GM19023 (cell line): ENCODE results near the gene CLDN19.

Source experiments
- ATAC-seq: cut with Tn5 transposase; IDR thresholded peaks from one replicate; pipeline ENCODE4 v1.9.1; 2021; ENCODE audit warnings: mild to moderate bottlenecking, moderate library complexity; ENCODE audit not compliant: unreplicated experiment

Gene CLDN19, protein sequence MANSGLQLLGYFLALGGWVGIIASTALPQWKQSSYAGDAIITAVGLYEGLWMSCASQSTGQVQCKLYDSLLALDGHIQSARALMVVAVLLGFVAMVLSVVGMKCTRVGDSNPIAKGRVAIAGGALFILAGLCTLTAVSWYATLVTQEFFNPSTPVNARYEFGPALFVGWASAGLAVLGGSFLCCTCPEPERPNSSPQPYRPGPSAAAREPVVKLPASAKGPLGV

DNA sequence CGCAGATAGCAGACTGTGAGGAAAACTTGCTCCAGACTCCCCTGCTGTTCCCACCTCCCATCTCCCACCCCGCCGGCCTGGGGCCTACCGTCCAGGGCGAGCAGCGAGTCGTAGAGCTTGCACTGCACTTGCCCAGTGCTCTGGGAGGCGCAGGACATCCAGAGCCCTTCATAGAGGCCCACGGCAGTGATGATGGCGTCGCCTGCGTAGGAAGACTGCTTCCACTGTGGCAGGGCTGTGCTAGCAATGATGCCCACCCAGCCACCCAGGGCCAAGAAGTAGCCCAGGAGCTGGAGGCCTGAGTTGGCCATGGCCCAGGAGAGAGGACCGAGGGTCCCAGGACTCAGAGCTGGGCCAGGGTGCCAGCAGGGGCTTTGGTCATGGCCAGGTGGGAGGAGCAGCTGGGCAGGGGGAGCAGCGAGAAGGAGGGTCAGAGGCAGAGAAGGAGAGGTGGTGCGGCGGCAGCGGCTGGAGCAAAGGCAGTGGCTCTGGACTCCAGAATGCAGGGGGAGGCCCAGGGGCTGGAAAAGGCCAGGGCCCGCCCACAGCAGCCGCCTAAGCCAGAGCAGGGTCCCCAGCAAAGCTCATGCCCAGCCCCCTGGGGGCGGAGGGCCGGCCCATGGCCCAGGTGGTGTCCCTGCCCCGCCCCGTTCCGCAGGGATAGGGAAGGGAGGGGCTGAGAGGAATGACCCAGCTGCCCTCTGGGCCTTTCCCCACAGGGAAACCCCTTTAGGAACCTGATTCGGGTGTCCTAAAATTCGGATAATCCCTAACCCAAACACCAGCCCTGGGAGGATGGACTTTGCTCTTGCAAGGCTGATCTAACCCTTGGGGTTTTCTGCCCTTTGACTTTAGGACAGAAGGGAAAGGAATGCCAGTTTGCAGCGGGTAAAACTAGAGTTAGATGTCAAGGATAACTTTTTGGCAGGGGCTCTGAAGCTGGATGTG is at the start of gene CLDN19:
CLDN19 (minus strand) TSS at position 484 of the 948 bp plus-strand sequence; CDS start at position 311, 173 bp downstream.
- no peak for ATAC-seq

DNA sequence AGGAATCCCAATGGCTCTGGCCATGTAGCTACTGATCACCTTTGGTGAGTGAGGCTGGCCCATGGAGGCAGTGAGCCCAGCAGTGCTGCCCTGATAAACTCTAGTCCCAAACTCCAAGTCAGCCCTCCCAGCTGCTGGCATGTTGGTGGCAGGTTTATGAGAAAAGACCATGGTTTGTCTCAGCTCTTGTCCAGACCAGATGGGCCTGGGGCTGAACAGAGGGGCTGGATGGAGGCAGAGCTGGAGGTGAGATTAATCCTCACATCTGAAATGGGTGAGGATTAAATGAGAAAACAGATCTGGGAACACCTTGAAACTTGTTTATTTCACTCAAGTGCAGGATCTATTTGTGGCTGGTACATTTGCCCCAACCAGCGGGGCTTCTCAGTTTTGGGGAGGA is 48.0 kb upstream of the CLDN19 start:
- ATAC-seq = no peak

DNA sequence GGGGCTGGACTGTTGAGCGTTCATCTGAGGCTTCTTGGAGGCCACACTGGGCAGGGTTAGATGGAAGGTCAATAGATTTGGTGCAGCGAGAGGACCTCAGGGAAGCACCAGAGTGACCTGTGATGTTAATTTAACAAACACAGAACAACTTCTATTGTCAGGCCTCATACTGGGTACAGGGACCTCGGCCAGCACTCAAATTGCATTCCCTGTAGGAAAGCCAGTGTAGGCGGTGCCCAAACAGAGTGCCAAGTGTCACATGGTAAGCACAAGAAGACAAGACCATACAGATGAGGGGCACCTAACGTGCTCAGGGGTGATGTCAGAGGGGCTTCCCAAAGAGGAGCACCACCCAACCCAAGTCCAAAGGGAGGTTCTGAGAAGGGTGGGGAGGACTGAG is 46.1 kb upstream of the CLDN19 start:
- no peak for ATAC-seq

DNA sequence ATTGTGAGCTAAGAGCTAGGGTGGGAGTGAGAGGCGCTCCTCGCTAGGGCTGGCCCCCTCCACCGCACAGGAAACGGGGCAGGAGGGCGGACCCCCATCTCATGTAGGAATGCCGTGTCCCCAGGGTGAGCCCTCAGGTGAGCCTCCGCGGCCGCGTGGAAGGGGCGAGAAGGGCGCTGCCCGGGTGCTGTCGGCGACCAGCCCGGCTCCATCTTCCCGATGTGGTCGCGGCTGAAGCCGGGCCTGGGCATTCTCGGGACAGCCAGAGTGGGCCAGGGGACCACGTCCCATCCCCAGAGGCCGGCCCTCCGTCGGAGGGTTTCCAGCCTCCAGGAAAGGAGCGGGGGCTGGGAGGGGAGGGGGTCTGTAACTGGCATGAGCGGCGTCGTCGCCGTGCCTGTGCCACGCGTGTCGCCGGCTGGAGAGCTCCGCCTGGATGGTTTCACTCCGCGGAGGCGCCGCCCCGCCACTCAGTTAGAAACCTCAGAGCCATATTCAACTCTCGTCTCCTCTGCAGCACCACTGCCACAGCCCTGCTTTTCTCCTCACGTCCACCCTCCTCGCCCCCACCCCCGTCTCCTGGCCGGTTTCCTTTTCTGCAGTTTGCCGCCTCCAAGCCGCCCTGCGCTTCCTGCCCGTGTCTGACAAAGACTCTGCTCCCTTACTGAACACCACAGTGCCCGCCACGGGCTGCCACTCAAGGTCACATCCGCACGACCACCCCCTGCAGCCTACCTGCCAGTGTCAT is 45.1 kb upstream of the CLDN19 start, which contains the start of gene TMEM269:
TMEM269 (plus strand) TSS at position 46 of the 748 bp plus-strand sequence. CDS start 4,903 bp downstream, outside the sequence.
- ATAC-seq = no peak

DNA sequence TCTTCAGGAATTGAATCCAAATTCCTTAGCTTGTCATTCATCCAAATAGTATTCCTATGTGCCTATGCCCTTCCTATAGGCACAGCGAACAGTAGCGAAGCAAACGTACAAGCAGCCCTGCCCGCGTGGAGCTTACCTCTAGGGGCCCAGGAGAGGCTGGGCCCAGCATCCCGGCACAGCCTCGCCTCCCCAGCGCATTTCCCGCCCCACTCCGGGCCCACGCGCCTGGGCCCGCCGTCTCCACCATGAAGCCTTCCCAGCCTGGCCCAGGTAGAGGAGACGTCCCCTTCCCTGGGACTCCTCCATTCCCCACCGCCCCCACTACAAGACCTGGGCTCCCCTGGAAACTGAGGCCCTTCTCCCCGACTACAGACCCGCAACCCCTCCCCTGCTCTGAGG is 44.5 kb upstream of the CLDN19 start:
- ATAC-seq = no peak

DNA sequence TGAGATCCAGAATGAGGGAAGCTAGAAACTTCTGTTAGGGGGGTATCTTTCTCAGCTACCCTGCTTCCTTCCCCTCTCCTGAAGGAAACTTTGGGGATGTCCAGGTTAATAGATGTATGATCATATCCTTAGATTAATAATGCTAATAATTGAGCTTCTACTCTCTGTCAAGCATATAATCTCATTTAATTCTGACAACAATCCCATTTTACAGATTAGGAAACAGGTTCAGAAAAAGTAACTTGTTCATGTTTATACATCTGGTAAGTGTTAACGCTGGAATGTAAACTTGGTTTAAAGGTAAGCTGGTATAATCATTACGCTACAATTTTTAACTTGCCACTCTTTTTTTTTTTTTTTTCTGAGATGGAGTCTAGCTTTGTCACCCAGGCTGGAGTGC is 43.1 kb upstream of the CLDN19 start:
- no peak for ATAC-seq

DNA sequence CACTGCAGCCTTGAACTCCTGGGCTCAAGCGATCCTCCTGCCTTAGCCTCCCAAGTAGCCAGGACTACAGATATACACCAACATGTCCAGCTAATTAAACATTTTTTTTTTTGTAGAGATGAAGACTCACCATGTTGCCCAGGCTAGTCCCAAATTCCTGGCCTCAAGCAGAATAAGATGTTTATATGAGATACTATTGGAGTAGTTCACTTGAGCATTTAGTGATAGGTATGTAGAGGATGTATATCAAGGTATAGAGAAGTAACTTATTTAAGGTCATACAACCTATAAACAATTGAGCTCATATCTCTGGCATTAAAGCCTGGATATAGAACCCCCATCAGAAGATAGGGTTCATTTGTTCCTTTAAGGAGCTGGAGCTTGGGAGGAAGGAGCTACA is 40.1 kb upstream of the CLDN19 start:
- ATAC-seq = no peak

DNA sequence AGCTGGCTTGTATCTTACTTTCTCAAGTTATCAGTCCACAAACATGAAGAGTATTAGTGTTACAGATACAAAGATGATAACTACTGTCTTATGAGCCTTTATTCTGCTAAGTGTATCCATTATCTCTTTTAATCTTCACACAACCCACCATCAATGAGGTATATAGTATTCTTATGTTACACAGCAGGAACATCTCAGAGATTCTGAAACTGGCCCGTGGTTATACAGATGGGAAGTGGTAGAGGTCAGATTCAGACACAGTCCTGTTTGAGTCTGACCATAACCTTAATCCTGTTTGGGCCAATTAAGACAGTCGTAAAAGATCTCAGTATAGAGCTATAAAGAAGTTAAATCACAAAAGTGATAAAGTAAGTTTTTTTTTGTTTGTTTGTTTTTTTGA is 39.7 kb upstream of the CLDN19 start:
- no peak for ATAC-seq

DNA sequence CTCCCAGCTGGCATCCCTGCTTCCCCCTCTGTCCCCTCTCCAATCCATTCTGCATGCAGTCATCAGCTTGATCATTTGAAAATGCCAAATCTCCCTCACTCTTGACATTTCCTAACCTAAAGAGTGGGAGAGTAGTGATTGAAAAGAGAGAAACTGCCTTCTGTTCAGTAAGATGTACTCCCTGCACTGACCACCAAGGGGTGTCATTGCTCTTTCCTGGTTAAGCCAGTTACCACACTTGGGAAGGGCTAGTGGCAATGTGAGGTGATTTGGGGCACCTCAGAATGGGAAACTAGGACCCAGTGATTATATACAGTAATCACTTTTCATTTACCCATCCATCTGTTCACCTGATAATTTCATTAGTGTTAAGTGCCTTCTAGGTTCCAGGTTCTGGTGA is 37.8 kb upstream of the CLDN19 start:
- ATAC-seq = no peak

DNA sequence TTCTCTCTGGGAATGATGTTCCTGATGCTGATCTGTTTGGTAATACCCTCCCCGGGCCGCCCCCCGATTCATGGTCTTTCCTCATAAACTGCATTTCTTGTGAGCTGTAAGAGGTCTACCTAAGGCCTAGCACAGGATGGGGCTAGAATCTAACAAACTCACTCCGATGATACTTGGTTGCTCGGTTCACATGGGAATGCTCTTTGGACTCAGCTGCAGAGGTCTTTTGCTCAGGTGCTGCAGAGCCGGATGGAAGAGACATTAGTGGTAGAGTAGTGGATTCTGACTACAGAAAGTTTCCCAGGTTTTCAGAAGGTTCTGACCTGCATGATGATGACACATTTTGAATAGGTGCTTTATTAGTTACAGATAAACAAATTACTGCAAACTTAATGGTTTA is 36.5 kb upstream of the CLDN19 start:
- no peak for ATAC-seq

DNA sequence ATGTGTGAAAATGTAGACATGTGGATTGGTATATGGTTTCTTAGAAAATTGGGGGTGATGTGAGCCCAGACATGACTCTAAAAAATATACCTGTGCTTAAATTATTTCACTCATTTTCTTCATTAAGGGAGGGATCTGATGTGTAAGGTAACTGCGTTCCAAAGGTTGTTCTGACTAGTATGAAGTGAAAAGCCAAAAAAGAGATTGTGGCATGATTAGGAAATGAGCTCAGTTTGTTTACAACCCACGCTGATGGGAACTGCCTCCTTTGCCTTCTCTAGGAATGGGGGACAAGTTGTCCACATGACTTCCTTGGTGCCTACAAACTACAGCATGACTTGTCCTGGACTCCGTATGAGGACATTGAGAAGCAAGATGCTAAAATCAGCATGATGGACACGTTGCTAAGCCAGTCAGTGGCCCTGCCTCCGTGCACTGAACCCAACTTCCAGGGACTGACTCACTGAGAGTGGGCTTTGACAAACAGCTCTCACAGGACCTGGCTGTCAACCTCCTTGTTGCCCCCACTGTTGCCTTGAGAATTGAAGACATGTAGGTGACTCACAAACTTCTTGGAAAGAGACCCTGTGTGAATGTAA is 35.0 kb upstream of the CLDN19 start:
- ATAC-seq = no peak

DNA sequence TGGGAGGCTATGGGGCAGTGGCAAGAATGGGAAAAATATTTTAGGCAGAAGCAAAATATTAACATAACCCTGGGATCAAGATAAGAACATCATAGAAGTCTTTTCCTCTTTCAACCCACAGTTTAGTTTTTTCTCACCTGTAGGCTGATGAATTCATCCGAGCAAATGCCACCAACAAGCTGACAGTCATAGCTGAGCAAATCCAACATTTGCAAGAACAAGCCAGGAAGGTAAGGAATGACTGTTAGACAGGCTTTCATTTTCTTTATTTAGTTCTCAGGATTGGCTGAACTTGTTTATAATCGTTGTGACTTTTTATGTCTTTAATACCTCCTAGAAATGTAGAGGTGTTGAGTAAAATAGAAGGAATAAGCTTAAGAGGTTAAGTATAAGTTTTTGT is 33.4 kb upstream of the CLDN19 start:
- no peak for ATAC-seq

DNA sequence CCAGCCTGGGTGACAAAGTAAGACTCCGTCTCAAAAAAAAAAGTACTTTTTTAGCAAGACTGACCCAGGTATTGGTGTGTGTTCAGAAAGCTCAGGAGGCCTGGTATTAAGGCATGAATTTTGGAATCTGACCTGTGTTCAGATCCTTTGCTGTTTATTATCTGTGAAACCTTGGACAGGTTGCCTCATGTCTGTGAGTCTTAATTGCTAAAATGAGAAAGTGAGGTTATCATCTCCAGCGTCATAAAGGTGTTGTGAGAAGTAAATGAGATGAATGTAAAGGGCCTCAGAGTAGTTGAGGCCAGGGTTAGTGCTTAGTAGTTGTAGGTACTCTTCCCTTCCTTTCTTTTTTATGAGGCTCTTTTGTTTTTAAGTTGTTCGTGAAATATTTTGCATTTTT is 29.8 kb upstream of the CLDN19 start:
- ATAC-seq = no peak

DNA sequence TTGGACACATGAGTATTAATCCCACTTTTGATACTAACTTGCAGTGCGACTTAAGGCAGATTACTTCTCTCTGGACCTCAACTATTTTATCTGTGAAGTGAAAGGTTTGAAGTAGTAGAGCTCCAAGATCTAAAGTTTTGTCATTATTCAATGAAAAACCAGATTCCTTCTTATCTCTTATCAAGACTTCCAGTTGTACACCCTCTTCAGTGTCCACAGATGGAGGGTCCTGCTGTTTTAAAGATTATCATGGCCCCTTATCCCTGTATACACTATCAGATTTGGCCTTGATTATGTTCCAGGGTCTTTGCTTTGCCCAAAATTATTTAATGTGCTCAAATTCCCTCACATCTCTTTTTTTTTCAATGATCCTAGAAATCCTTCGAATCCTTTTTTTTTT is 28.1 kb upstream of the CLDN19 start:
- no peak for ATAC-seq

DNA sequence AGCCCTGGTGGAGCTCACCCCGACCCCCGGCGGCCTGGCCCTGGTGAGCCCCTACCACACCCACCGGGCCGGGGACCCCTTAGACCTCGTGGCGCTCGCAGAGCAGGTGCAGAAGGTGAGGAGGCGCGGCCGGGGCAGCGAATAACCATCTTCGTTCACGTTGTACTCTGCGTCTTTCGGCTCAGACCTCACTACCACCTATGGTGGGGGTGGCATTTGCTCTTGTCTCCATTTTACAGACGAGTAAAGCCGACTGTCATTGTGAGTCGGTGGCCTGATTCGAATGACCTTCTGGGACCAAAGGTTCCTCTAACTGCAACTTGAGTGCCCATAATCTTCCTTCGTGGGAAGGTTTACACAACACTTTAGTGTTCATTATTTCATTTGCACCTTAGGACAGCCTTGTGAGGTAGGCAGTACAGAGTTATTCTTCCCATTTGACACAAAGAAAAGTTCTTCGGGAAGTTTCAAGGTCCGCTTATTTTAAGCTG is 27.5 kb upstream of the CLDN19 start:
- ATAC-seq = peak; percentile 12

DNA sequence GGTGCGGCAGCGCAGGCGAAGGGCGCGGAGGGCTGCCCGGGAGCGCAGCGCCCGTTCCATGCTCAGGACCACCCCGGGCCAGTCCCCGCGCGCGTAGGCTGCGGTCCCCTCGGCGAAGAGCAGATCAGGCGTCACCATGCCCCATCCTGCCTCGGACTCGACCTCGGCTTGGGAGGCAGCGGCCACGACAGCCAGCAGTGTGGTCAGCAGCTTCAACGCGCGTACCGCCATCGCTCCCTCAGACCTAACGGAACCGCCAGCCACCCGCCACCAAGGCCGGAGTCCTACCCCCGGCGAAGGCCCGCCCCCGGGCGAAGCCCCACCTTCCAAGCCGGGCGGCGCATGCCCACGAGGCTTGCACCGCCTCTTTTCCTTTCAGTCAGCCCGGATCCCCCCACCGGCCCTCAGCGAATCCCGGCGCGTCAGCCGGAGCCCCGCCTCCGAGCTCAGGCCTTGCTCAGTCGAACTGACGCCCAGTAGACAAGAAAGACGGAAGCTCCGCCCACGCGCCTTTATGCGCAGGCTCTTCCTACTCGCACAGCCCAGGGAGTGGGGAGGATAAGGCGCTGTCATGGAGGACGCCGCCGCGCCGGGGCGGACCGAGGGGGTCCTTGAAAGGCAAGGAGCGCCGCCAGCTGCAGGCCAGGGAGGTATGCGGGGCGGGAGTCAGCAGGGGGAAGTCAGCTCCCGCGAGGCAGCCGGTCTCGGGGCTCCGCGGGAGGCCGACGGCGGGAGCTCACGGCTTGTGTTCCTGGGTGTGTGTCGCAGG is 26.9 kb upstream of the CLDN19 start, which contains the start of the genes C1orf50 and P3H1:
C1orf50 (plus strand) TSS at position 509 of the 769 bp plus-strand sequence; CDS start at position 572, 63 bp downstream.
P3H1 (minus strand) TSS at position 288 of the 769 bp plus-strand sequence; CDS start at position 231, 57 bp downstream.
- ATAC-seq = peak; percentile 93

DNA sequence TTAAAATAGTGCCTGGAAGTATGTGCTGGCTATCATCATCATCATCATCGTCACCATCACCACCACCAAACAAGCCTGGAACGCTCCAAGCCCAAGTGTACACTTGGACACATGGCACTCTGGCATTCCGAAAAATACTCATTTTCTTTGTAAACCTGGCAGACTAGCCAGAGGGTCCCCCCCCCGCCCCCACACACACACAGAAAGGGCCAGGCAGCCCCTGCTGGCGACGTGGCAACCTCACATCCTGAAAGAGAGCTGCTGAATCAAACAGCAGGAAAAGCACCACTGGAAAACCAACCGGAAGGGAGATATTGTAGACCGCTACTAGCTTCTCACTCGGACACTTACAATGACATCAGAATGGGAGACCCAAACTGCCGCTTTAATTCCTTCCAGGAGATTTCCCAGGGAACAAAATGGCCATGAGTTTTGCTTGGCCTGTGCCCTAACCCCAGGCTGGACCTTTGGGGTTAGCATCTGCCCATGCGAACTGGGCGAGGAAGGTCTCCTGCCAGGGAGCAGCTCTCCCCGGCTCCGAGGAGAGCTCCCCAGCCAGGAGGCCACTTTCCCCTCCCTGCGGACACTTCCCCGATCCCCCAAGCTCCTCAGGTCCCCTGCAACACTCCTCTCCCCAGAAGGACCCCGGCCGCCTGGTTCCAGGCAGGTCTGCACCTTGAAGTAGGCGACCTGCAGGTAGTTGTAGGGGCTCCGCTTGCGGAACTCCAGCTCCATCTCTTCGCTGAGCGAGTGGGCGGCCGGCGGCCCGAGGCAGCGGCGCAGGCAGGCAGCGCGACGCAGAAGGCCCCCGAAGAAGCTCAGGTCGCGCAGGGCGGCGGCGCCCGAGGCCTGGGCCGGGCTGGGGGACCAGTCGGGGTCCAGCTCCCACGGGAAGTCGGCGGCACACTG is 26.1 kb upstream of the CLDN19 start:
- peak; percentile 20 for ATAC-seq

DNA sequence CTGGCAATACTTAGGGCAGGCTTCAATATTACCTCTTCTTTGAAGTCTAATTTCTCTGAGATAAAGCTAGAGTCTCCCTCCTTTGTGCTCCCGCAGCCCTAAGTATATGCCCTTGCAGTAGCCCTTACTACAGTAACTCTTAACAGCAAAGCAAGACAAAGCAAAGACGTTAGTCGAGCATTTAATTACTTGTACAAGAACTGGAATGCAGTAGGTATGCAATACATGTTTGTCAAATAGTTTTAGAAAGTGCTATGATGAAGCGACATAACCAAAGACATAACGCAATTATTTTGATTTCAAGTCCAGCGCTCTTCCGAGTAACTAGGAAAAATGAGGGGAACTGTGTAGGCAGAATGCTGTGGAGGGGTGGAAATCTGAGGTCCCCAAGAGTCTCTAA is 25.2 kb upstream of the CLDN19 start:
- ATAC-seq = no peak

DNA sequence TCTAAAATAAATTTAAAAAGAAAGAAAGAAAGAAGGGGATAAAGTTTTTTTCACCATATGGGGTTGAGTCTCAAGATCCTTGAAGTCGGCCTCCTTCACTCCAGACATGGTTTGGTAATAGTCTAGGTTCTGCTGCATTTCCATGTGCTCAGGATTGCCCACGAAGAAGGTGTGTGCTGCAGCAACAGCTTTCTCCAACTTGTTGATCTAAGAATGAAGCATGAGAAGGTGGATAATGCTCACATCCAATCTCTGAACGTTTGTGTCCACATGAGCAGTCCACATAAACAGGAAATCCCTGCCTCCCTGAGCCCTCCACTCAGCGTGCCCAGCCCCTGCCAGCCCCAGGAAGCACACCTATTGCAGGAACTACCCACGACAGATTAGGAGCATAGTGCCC is 22.2 kb upstream of the CLDN19 start:
- ATAC-seq = no peak
